VCaP (cell line): ENCODE results near the gene RNF31.

ENCODE experiments used
- H3K27ac ChIP-seq: fragments of 450-650 bp; 2 replicates; pipeline ENCODE4 v1.5.1; 2017
- CTCF ChIP-seq: fragments of 450-650 bp; conservative IDR thresholded peaks from 2 replicates; pipeline ENCODE4 v1.5.1; 2017; ENCODE audit warnings: mild to moderate bottlenecking, moderate library complexity

RNF31 gene

DNA sequence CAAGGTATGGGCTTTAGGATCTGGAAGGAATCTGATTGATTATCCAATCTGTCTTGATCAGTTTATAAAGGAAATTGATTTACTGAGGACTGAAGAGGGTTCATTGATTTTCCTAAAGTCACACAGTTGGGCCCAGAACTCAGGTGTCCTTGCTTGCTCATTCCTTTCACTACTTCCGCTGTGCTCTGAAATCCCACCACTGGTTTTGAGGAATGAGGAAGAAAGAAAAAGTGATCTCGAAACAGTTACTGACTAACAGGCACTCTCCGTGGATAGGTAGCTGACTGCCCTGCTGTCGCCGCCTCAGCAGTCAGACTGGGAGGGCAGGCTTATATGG lies 16.9 kb upstream of the RNF31 start, which contains the start of gene FITM1:
Gene FITM1 (plus strand): TSS at position 280 of the 337 bp plus-strand sequence. CDS start 905 bp downstream, outside the sequence.
- no peak within 1 kb of the TSS for H3K27ac ChIP-seq
- no peak for TF ChIP-seq CTCF

- H3K27ac ChIP-seq, result no peak overlapping the region
- TF ChIP-seq CTCF, result no peak
Observed at GRCh38 chr14:24130717-24131548, 16.4 kb upstream of the RNF31 start.

- H3K27ac ChIP-seq, result peak overlapping the region; percentile 63
- TF ChIP-seq CTCF, result no peak
Observed at GRCh38 chr14:24131549-24131966, 15.7 kb upstream of the RNF31 start.

GRCh38 chr14:24132061-24132685 lies 15.1 kb upstream of the RNF31 start:
- H3K27ac ChIP-seq, result peak overlapping the region; percentile 63
- TF ChIP-seq CTCF, result no peak

DNA sequence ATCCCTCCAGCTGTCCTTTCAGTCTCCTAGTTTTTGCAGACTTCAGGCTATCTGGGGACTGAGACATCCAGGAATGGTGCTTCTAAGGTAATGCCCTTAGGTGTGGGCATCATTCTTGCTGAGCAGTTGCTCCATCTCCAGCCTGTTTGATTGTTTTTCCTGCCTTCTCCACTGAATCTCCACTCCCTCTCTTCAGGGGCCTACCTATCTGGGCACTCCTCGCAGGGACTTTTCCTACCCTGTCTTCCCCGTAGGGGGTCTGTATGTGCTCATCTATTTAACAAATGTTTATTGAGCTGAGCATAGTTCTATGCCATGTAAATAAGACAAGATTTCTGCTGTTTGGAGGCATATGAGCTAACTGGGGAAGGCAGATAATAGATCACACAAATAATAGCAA lies 14.3 kb upstream of the RNF31 start:
- TF ChIP-seq CTCF, result no peak

GRCh38 chr14:24133735-24134134 lies 13.6 kb upstream of the RNF31 start:
- no peak for TF ChIP-seq CTCF
- no peak overlapping the region for H3K27ac ChIP-seq

More for the DNA sequence above, 14.3 kb upstream of the RNF31 start:
- peak overlapping the region; percentile 63 for H3K27ac ChIP-seq

DNA sequence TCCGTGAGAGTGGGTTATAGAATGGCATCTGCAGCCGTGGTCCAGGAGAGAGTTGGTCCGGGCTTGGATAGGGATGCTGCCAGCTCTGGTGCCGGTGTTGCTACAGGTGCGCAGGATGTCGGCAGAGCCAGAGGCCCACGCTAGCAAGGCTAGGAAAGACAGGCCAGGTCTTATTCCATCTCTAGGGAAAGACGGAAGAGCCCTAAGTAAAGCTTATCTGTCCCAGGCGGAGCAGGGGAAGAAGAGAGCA lies 11.8 kb upstream of the RNF31 start:
- peak overlapping the region; percentile 86 for H3K27ac ChIP-seq
- TF ChIP-seq CTCF, result no peak
